CD14-positive monocyte (primary cell): Measurements from ENCODE around the gene CLEC4A. TPM values are rescaled to one million over a fixed set of nuclear protein-coding genes. Genes with fewer than 3 reads are reported as not detected.

Source experiments
- DNase-seq, 3 donors: peaks; one replicate each; pipeline ENCODE4 v3.0.0-alpha.2; 2011 to 2022
- H2AFZ ChIP-seq: 2 replicates; pipeline ENCODE4 v1.6.0; 2012; ENCODE audit warnings: mild to moderate bottlenecking, low read depth, low read length, inconsistent platforms; ENCODE audit not compliant: insufficient read depth, poor library complexity, severe bottlenecking
- H3K27ac ChIP-seq, 2 donors: 1 replicate in 1 of 2; 2 replicates in 1 of 2; pipeline ENCODE4 v1.5.1; 2012 to 2013; ENCODE audit warnings: low read length in 2 of 2, control low read depth in 1 of 2, inconsistent platforms in 1 of 2, low read depth in 1 of 2, mild to moderate bottlenecking in 1 of 2
- H3K27me3 ChIP-seq, 2 donors: one replicate each; pipeline versions ENCODE4 v1.6.0 to v1.6.1; 2011 to 2013; ENCODE audit warnings: low read length in 2 of 2; ENCODE audit not compliant: control insufficient read depth in 2 of 2, insufficient read depth in 2 of 2
- H3K36me3 ChIP-seq, 2 donors: replicated peaks in 1 of 2; 1 replicate in 1 of 2; 2 replicates in 1 of 2; pipeline versions ENCODE4 v1.5.1 to v1.6.1; 2012 to 2013; ENCODE audit warnings: low read length in 2 of 2, control low read depth in 1 of 2, inconsistent platforms in 1 of 2, mild to moderate bottlenecking in 1 of 2; ENCODE audit not compliant: insufficient read depth in 2 of 2, control insufficient read depth in 1 of 2
- H3K4me1 ChIP-seq, 2 donors: 1 replicate in 1 of 2; 2 replicates in 1 of 2; pipeline versions ENCODE4 v1.5.1 to v1.6.1; 2012 to 2013; ENCODE audit warnings: low read length in 2 of 2, control low read depth in 1 of 2, inconsistent platforms in 1 of 2, mild to moderate bottlenecking in 1 of 2, moderate library complexity in 1 of 2; ENCODE audit not compliant: insufficient read depth in 2 of 2, control insufficient read depth in 1 of 2
- H3K4me2 ChIP-seq: replicated peaks from 2 replicates; pipeline ENCODE3; 2012; ENCODE audit warnings: low read length, moderate library complexity, mild to moderate bottlenecking; ENCODE audit not compliant: poor library complexity, severe bottlenecking; ENCODE audit errors: extremely low read depth
- H3K4me3 ChIP-seq, 3 experiments: fragments of 200-600 bp in 1 of 3; sonication (generic) in 1 of 3; replicated peaks in 1 of 3; 1 replicate in 2 of 3; 2 replicates in 1 of 3; pipeline ENCODE4 v1.5.1; 2011 to 2013; ENCODE audit warnings: low read length in 3 of 3, mild to moderate bottlenecking in 3 of 3, control low read depth in 2 of 3, low read depth in 2 of 3, inconsistent platforms in 1 of 3, moderate library complexity in 1 of 3
- H3K79me2 ChIP-seq: 2 replicates; pipeline ENCODE4 v1.6.0; 2012; ENCODE audit warnings: mild to moderate bottlenecking, control low read depth, inconsistent platforms, low read length, moderate library complexity; ENCODE audit not compliant: insufficient read depth
- H3K9ac ChIP-seq: 2 replicates; pipeline ENCODE4 v1.6.0; 2017; ENCODE audit warnings: low read length, mild to moderate bottlenecking; ENCODE audit not compliant: insufficient read depth, poor library complexity, severe bottlenecking
- H3K9me3 ChIP-seq, 2 donors: replicated peaks in 1 of 2; 1 replicate in 1 of 2; 2 replicates in 1 of 2; pipeline versions ENCODE4 v1.5.1 to v1.6.1; 2012 to 2013; ENCODE audit warnings: low read length in 2 of 2, control low read depth in 1 of 2; ENCODE audit not compliant: control insufficient read depth in 1 of 2, insufficient read depth in 1 of 2
- H4K20me1 ChIP-seq: 2 replicates; pipeline ENCODE4 v1.6.0; 2012; ENCODE audit warnings: mild to moderate bottlenecking, low read length, control low read depth, moderate library complexity; ENCODE audit not compliant: insufficient read depth
- H3K27ac Mint-ChIP-seq, 7 donors: one replicate each; pipeline ENCODE4 v1.8.0; 2020; ENCODE audit warnings: mild to moderate bottlenecking in 7 of 7, mixed read lengths in 7 of 7, moderate library complexity in 6 of 7, inconsistent platforms in 2 of 7
- H3K27me3 Mint-ChIP-seq, 3 donors: one replicate each; pipeline ENCODE4 v1.8.0; 2021 to 2022; ENCODE audit warnings: low read depth in 3 of 3, mild to moderate bottlenecking in 3 of 3, mixed read lengths in 3 of 3, moderate library complexity in 3 of 3, inconsistent platforms in 1 of 3
- H3K36me3 Mint-ChIP-seq, 2 donors: one replicate each; pipeline ENCODE4 v1.8.0; 2020; ENCODE audit warnings: mixed read lengths in 2 of 2, inconsistent platforms in 1 of 2, mild to moderate bottlenecking in 1 of 2
- H3K4me1 Mint-ChIP-seq: one replicate; pipeline ENCODE4 v1.8.0; 2020; ENCODE audit warnings: mild to moderate bottlenecking, mixed read lengths
- H3K4me3 Mint-ChIP-seq, 2 donors: one replicate each; pipeline ENCODE4 v1.8.0; 2020; ENCODE audit warnings: mild to moderate bottlenecking in 2 of 2, mixed read lengths in 2 of 2, moderate library complexity in 1 of 2
- H3K9me3 Mint-ChIP-seq, 7 donors: one replicate each; pipeline ENCODE4 v1.8.0; 2020 to 2022; ENCODE audit warnings: mixed read lengths in 7 of 7, mild to moderate bottlenecking in 6 of 7, moderate library complexity in 6 of 7, inconsistent platforms in 2 of 7
- WGBS: methylation state at CpG from one replicate; pipeline ENCODE4 v1.1.5; 2013; ENCODE audit warnings: missing lambda C conversion rate; ENCODE audit not compliant: insufficient coverage; 5-methylcytosine and 5-hydroxymethylcytosine counted together
- intact Hi-C, 2 donors: fragments of 100-400 bp; cut with micrococcal nuclease; formaldehyde crosslinking; loops; one replicate each; pipeline versions ENCODE4 v1.15.0 to v1.15.1; 2023
- polyA plus RNA-seq, 3 donors: library from polyadenylated mRNA; depleted of rRNA in 1 of 3; unstranded in 2 of 3; stranded (reverse) in 1 of 3; fragments of 300-500 nt in 2 of 3; fragments of >200 nt in 1 of 3; fragmentation: Illumina TruSeq in 2 of 3; gene quantifications; 1 replicate in 2 of 3; 2 replicates in 1 of 3; pipeline ENCODE4 v1.2.3, GENCODE V29; 2012 to 2021
- TF ChIP-seq, protein P1 (sequence below): fragments of 200-600 bp; IDR thresholded peaks from one replicate; pipeline ENCODE4 v1.8.0; 2022; ENCODE audit warnings: antibody characterized with exemption, mild to moderate bottlenecking

Gene CLEC4A
- polyA plus RNA-seq, 3 donors = 122 to 365 (median 297) TPM

DNA sequence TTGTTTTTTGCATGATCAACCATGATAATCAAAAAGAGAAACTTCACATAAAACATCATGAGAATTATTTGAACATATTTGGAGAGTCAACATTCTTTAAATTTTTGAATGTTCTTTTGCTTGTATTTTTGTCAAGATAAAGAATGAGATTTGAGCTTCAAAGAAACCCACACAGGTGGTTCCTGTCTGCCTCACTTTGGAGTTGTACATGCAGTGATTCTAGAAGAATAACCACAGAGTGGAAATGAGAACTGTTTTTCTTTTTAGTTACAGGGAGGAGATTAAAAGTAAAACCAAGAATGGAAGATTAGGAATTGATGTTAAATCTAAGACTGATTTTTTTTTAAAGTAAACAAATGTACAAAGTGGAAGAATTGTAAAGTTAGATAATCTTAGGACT is 31.1 kb downstream of the CLEC4A start:
- H3K27ac Mint-ChIP-seq = peak overlapping the region in 3 of 7 donors; percentile 3 to 67 (median 7)
- peaks cover 0 to 3% of the 10 kb centered on the region in 2 donors for H3K36me3 Mint-ChIP-seq
- H3K27me3 Mint-ChIP-seq = peaks cover 2 to 3% (median 3%) of the 10 kb centered on the region in 3 donors
- H4K20me1 ChIP-seq = no peaks in the 10 kb centered on the region
- no peak overlapping the region for H3K4me3 ChIP-seq
- TF ChIP-seq, protein P1, sequence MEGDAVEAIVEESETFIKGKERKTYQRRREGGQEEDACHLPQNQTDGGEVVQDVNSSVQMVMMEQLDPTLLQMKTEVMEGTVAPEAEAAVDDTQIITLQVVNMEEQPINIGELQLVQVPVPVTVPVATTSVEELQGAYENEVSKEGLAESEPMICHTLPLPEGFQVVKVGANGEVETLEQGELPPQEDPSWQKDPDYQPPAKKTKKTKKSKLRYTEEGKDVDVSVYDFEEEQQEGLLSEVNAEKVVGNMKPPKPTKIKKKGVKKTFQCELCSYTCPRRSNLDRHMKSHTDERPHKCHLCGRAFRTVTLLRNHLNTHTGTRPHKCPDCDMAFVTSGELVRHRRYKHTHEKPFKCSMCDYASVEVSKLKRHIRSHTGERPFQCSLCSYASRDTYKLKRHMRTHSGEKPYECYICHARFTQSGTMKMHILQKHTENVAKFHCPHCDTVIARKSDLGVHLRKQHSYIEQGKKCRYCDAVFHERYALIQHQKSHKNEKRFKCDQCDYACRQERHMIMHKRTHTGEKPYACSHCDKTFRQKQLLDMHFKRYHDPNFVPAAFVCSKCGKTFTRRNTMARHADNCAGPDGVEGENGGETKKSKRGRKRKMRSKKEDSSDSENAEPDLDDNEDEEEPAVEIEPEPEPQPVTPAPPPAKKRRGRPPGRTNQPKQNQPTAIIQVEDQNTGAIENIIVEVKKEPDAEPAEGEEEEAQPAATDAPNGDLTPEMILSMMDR = no peak
- no peak overlapping the region for H2AFZ ChIP-seq
- intact Hi-C loops = no loop called here
- H3K4me3 Mint-ChIP-seq = no peak overlapping the region
- no peaks in the 10 kb centered on the region for H3K27me3 ChIP-seq
- no peak overlapping the region for H3K9ac ChIP-seq
- H3K9me3 Mint-ChIP-seq = peaks cover 0 to 4% (median 0%) of the 10 kb centered on the region in 7 donors
- H3K4me1 ChIP-seq = peaks cover 37 to 48% of the 10 kb centered on the region in 2 donors
- H3K79me2 ChIP-seq = no peaks in the 10 kb centered on the region
- no peak for DNase-seq
- peaks cover 60% of the 10 kb centered on the region for H3K4me1 Mint-ChIP-seq
- H3K27ac ChIP-seq = no peak overlapping the region
- no peaks in the 10 kb centered on the region for H3K36me3 ChIP-seq
- no peak overlapping the region for H3K4me2 ChIP-seq
- no peaks in the 10 kb centered on the region for H3K9me3 ChIP-seq

- Histone ChIP-seq H2AFZ (peak overlapping the region; percentile 46), H4K20me1 (no peaks in the 10 kb centered on the region), H3K4me1 (peaks cover 37 to 48% of the 10 kb centered on the region in 2 donors), H3K27me3 (no peaks in the 10 kb centered on the region), H3K4me3 (peak overlapping the region in 1 of 3 experiments; percentile 51), H3K36me3 (no peaks in the 10 kb centered on the region), H3K9ac (peak overlapping the region; percentile 46), H3K4me2 (peak overlapping the region; percentile 52), H3K79me2 (no peaks in the 10 kb centered on the region), H3K27ac (peak overlapping the region; percentile 38 to 92), H3K9me3 (no peaks in the 10 kb centered on the region)
- H3K27ac Mint-ChIP-seq = peak overlapping the region; percentile 97 to 100 (median 98)
- intact Hi-C loops = no loop called here
- peak overlapping the region; percentile 35 to 83 for H3K4me3 Mint-ChIP-seq
- TF ChIP-seq, protein P1 = no peak
- peaks cover 0 to 7% (median 3%) of the 10 kb centered on the region in 7 donors for H3K9me3 Mint-ChIP-seq
- peak; percentile 23 to 80 (median 71) for DNase-seq
- peaks cover 0 to under 1% (median 0%) of the 10 kb centered on the region in 3 donors for H3K27me3 Mint-ChIP-seq
- peaks cover 0 to 3% of the 10 kb centered on the region in 2 donors for H3K36me3 Mint-ChIP-seq
- peaks cover 54% of the 10 kb centered on the region for H3K4me1 Mint-ChIP-seq
- WGBS = no CpG with 5 or more reads among the region's 2 CpGs
Measured at GRCh38 chr12:8156416-8156815, 33.0 kb downstream of the CLEC4A start.
